ENCODE data around the gene C11orf68.
A peak's percentile ranks its signal among the peaks of the same experiment; 100 is the strongest.

Gene C11orf68

DNA sequence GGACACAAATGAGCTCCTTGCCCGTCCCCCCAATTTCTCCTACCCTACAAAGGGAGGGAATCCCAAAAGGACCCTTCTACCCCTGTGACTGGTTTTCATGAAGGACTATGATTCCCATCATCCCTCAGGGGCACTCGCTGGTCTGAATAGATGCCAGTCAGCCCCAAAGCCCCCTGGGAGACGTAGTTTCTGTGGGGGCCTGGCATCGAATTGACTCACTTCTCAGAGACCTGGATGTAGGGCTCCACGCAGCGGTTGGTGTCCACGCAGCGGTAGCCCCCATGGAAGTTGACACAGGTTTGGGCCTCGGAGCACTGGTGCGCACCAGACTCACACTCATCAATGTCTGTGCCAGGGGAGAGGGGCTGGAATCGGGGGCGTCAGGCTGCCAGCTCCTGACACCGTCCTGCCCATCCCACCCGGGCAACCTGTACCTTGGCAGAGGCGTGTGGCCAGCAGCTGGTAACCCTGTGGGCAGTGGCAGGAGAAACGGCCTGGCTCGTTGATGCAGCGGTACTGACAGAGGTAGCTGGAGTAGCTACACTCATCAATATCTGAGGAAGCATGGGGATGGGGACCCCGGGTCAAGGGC lies 50.7 kb downstream of the C11orf68 start:
- H3K14ac ChIP-seq (ENCODE audit: low read length): no peak overlapping the region
- DNase-seq (ENCODE audit: low spot score): peak; percentile 62
- H3K23ac ChIP-seq (ENCODE audit: low read depth, low read length, poor library complexity): no peak overlapping the region
- H2BK5ac ChIP-seq (ENCODE audit: low read length): no peak overlapping the region
- H2BK120ac ChIP-seq (ENCODE audit: low read depth, low read length): no peak overlapping the region
- H4K91ac ChIP-seq (ENCODE audit: low read depth, low read length, poor library complexity): no peak overlapping the region
- no peak overlapping the region for H3K18ac ChIP-seq (ENCODE audit: low read length)
- H2BK12ac ChIP-seq (ENCODE audit: low read length): no peak overlapping the region
- WGBS, 2 donors (ENCODE audit: extremely low coverage in 2 of 2, insufficient read length in 2 of 2, insufficient replicate concordance in 1 of 2): no CpG with 5 or more reads among the region's 19 CpGs
- peak overlapping the region; percentile 67 for H3K4me2 ChIP-seq (ENCODE audit: insufficient read depth, low read length, poor library complexity, severe bottlenecking)
- no peak overlapping the region for H3K4ac ChIP-seq (ENCODE audit: low read length)
- no peak overlapping the region for H3K9ac ChIP-seq (ENCODE audit: low read depth, low read length, poor library complexity)
- H3K36me3 ChIP-seq (replicated peaks in 1 of 2; ENCODE audit: control insufficient read depth in 2 of 2, insufficient read depth in 2 of 2, low read length in 2 of 2): peaks cover 24 to 47% of the 10 kb centered on the region in 2 donors
- H2AK5ac ChIP-seq (ENCODE audit: low read depth, low read length): no peak overlapping the region
- peaks cover 5 to 20% of the 10 kb centered on the region in 2 donors for H3K4me1 ChIP-seq (ENCODE audit: control insufficient read depth in 2 of 2, insufficient read depth in 1 of 2, low read depth in 1 of 2, low read length in 2 of 2)
- no peak overlapping the region for H4K8ac ChIP-seq (ENCODE audit: low read depth, low read length)
- peaks cover 6% of the 10 kb centered on the region for H3K79me1 ChIP-seq (ENCODE audit: low read depth, low read length)
- no peaks in the 10 kb centered on the region for H3K9me3 ChIP-seq (replicated peaks in 1 of 2; ENCODE audit: control insufficient read depth in 2 of 2, insufficient read depth in 1 of 2, low read depth in 1 of 2, low read length in 2 of 2)
- H3K4me3 ChIP-seq (ENCODE audit: low read length in 2 of 2): peak overlapping the region in 1 of 2 donors; percentile 84
- no peak overlapping the region for H3K27ac ChIP-seq (replicated peaks; ENCODE audit: low read length)
- no peak overlapping the region for H2AFZ ChIP-seq (ENCODE audit: low read length)
- H3K27me3 ChIP-seq (ENCODE audit: control insufficient read depth in 3 of 3, insufficient read depth in 3 of 3, low read depth in 1 of 3, low read length in 3 of 3): peaks cover 0 to 4% (median 0%) of the 10 kb centered on the region in 3 experiments
- no peak overlapping the region for H2BK15ac ChIP-seq (ENCODE audit: low read length)

GRCh38 chr11:65867284-65868071 lies 51.4 kb downstream of the C11orf68 start:
- Histone ChIP-seq H4K91ac (ENCODE audit: low read depth, low read length, poor library complexity) (no peak overlapping the region), H3K79me1 (ENCODE audit: low read depth, low read length) (peaks cover 7% of the 10 kb centered on the region), H2BK12ac (ENCODE audit: low read length) (no peak overlapping the region), H2AK5ac (ENCODE audit: low read depth, low read length) (peak overlapping the region; percentile 77), H3K4ac (ENCODE audit: low read length) (no peak overlapping the region), H2AFZ (ENCODE audit: low read length) (no peak overlapping the region), H3K9me3 (replicated peaks in 1 of 2; ENCODE audit: control insufficient read depth in 2 of 2, insufficient read depth in 1 of 2, low read depth in 1 of 2, low read length in 2 of 2) (no peaks in the 10 kb centered on the region), H3K9ac (ENCODE audit: low read depth, low read length, poor library complexity) (peak overlapping the region; percentile 65), H2BK5ac (ENCODE audit: low read length) (no peak overlapping the region), H3K27me3 (ENCODE audit: control insufficient read depth in 3 of 3, insufficient read depth in 3 of 3, low read depth in 1 of 3, low read length in 3 of 3) (no peaks in the 10 kb centered on the region), H2BK120ac (ENCODE audit: low read depth, low read length) (no peak overlapping the region), H4K8ac (ENCODE audit: low read depth, low read length) (no peak overlapping the region), H3K4me2 (ENCODE audit: insufficient read depth, low read length, poor library complexity, severe bottlenecking) (peak overlapping the region; percentile 67), H3K14ac (ENCODE audit: low read length) (no peak overlapping the region), H3K18ac (ENCODE audit: low read length) (no peak overlapping the region), H2BK15ac (ENCODE audit: low read length) (no peak overlapping the region), H3K23ac (ENCODE audit: low read depth, low read length, poor library complexity) (peak overlapping the region; percentile 52), H3K36me3 (replicated peaks in 1 of 2; ENCODE audit: control insufficient read depth in 2 of 2, insufficient read depth in 2 of 2, low read length in 2 of 2) (peaks cover 31 to 54% of the 10 kb centered on the region in 2 donors), H3K4me1 (ENCODE audit: control insufficient read depth in 2 of 2, insufficient read depth in 1 of 2, low read depth in 1 of 2, low read length in 2 of 2) (peaks cover 5 to 20% of the 10 kb centered on the region in 2 donors), H3K4me3 (ENCODE audit: low read length in 2 of 2) (peak overlapping the region in 1 of 2 donors; percentile 84), H3K27ac (replicated peaks; ENCODE audit: low read length) (peak overlapping the region; percentile 1)
- DNase-seq (ENCODE audit: low spot score): peak; percentile 47
- no CpG with 5 or more reads among the region's 29 CpGs for WGBS, 2 donors (ENCODE audit: extremely low coverage in 2 of 2, insufficient read length in 2 of 2, insufficient replicate concordance in 1 of 2)
